ENCODE results near the gene CER1.

Gene CER1

DNA sequence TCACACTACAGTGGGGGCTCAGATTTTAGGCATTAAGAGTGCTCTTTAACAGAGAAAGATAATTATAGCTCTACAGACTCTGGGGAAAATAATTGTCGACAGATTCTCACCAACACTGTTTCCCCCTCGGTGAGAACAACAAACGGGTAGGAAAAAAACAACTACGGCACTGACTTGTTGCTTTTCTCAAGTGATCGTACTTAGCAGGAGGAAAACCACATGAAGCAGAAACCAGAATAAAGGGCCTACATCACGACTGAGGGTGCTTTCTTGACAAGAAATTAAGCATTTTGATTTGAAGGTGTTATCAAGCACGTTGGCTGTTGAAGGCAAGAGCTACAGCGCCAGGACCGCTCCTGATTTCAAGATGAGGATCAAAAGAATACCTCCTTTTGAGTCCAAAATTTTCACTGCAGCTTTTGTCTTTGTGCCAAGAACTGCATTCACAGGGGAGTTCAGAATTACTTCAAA lies 27.2 kb upstream of the CER1 start:
- no peaks in the 10 kb centered on the region for H3K4me1 ChIP-seq (ENCODE audit: control insufficient read depth, insufficient read depth, low read length, poor library complexity, severe bottlenecking)
- H3K9me3 ChIP-seq (ENCODE audit: control insufficient read depth, low read length) = no peaks in the 10 kb centered on the region
- H3K27ac ChIP-seq (ENCODE audit: low read depth, low read length, severe bottlenecking) = peak overlapping the region; percentile 31
- H3K4me3 ChIP-seq (ENCODE audit: extremely low read depth, insufficient read depth, low read length, poor library complexity, severe bottlenecking) = no peak overlapping the region
- WGBS, 2 experiments (ENCODE audit: insufficient coverage in 2 of 2) = 50 to 55% methylated on average over 7 to 8 of the region's 9 CpGs
- peaks cover 7% of the 10 kb centered on the region for H3K36me3 ChIP-seq (ENCODE audit: control insufficient read depth, insufficient read depth, low read length)

DNA sequence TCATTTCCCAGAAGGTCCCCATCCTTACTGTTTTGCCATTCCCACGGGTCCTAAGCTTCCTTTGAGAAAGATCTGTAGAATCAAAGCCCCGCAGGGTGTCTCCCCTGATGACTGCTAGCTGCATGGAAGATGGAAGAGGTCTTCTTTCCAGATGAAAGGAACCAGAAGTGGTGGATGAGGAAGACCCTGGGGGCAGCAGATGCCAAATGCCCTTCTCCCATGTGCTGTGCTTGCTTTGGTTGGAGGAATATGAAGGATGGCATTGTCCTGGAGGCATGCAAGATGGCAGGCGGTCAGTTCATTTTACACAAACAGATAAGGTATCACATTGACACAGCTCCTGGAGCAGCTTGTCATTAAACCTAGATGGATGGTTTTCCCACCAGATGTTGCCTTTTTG lies 25.8 kb upstream of the CER1 start:
- Histone ChIP-seq H3K4me1 (ENCODE audit: control insufficient read depth, insufficient read depth, low read length, poor library complexity, severe bottlenecking) (no peaks in the 10 kb centered on the region), H3K4me3 (ENCODE audit: extremely low read depth, insufficient read depth, low read length, poor library complexity, severe bottlenecking) (no peak overlapping the region), H3K9me3 (ENCODE audit: control insufficient read depth, low read length) (no peaks in the 10 kb centered on the region), H3K36me3 (ENCODE audit: control insufficient read depth, insufficient read depth, low read length) (peaks cover 7% of the 10 kb centered on the region), H3K27ac (ENCODE audit: low read depth, low read length, severe bottlenecking) (no peak overlapping the region)
- 57 to 100% methylated on average over 1 to 2 of the region's 3 CpGs for WGBS, 2 experiments (ENCODE audit: insufficient coverage in 2 of 2)

DNA sequence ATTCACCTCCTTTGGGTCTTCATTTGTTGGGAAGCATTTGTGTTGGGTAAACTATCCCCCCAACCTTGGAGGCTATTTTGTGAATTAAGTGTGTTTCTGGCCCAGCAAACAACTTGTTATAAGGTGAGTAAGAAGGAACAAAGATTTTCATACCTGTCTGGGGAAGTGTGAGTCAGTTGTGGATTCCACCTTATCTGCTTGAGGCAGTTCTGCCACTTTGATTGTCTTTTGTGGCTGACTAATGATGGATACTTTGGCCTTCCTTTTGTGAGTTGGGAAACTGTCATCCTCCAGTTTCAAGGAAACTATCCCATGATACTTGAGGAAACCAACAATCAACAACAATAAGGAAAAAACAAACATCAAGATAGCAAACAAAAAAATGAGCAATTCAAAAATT lies 24.6 kb upstream of the CER1 start:
- H3K9me3 ChIP-seq (ENCODE audit: control insufficient read depth, low read length) = no peaks in the 10 kb centered on the region
- H3K4me3 ChIP-seq (ENCODE audit: extremely low read depth, insufficient read depth, low read length, poor library complexity, severe bottlenecking) = no peak overlapping the region
- peak overlapping the region; percentile 63 for H3K27ac ChIP-seq (ENCODE audit: low read depth, low read length, severe bottlenecking)
- H3K4me1 ChIP-seq (ENCODE audit: control insufficient read depth, insufficient read depth, low read length, poor library complexity, severe bottlenecking) = no peaks in the 10 kb centered on the region
- H3K36me3 ChIP-seq (ENCODE audit: control insufficient read depth, insufficient read depth, low read length) = peaks cover 7% of the 10 kb centered on the region

DNA sequence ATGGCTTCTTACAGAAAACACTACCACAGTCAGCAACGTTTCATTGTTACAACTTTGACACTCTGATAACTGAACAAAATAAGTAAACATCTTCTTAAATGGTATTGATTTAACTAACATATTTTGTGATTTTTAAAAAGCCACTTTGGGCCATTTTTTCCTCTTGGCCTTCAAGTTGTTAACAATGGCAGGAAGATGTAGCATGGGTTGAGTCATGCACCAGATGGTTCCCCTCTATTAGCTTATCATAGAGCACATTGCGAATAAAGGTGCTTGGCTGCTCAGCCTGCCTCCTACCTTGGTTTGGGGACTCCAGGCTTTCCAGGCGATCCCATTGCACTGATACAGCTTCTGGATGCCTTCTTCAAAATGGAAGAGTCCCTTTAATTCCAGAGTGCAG lies 24.1 kb upstream of the CER1 start:
- H3K9me3 ChIP-seq (ENCODE audit: control insufficient read depth, low read length) = no peaks in the 10 kb centered on the region
- no peak overlapping the region for H3K4me3 ChIP-seq (ENCODE audit: extremely low read depth, insufficient read depth, low read length, poor library complexity, severe bottlenecking)
- no peaks in the 10 kb centered on the region for H3K4me1 ChIP-seq (ENCODE audit: control insufficient read depth, insufficient read depth, low read length, poor library complexity, severe bottlenecking)
- H3K27ac ChIP-seq (ENCODE audit: low read depth, low read length, severe bottlenecking) = peak overlapping the region; percentile 63
- 81% methylated on average over 2 of the region's 3 CpGs; no CpG with 5 or more reads in 1 of the 2 experiments for WGBS, 2 experiments (ENCODE audit: insufficient coverage in 2 of 2)
- H3K36me3 ChIP-seq (ENCODE audit: control insufficient read depth, insufficient read depth, low read length) = peaks cover 7% of the 10 kb centered on the region

DNA sequence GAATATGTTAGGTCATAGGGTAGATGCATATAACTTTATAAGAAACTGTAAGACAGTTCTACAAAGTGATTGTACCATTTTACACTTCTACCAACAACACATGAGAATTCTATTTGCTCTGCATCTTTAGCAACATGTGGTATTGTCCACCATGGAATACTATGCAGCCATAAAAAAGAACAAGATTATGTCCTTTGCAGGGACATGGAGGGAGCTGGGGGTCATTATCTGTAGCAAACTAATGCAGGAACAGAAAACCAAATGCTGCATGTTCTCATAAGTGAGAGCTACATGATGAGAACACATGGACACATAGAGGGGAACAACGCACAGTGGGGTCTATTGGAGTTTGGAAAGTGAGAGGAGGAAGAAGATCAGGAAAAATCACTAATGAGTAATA lies 22.2 kb upstream of the CER1 start:
- WGBS, 2 experiments (ENCODE audit: insufficient coverage in 2 of 2) = no CpG with 5 or more reads among the region's 1 CpG
- no peak overlapping the region for H3K4me3 ChIP-seq (ENCODE audit: extremely low read depth, insufficient read depth, low read length, poor library complexity, severe bottlenecking)
- H3K36me3 ChIP-seq (ENCODE audit: control insufficient read depth, insufficient read depth, low read length) = peaks cover 7% of the 10 kb centered on the region
- H3K4me1 ChIP-seq (ENCODE audit: control insufficient read depth, insufficient read depth, low read length, poor library complexity, severe bottlenecking) = no peaks in the 10 kb centered on the region
- H3K27ac ChIP-seq (ENCODE audit: low read depth, low read length, severe bottlenecking) = no peak overlapping the region
- H3K9me3 ChIP-seq (ENCODE audit: control insufficient read depth, low read length) = no peaks in the 10 kb centered on the region

DNA sequence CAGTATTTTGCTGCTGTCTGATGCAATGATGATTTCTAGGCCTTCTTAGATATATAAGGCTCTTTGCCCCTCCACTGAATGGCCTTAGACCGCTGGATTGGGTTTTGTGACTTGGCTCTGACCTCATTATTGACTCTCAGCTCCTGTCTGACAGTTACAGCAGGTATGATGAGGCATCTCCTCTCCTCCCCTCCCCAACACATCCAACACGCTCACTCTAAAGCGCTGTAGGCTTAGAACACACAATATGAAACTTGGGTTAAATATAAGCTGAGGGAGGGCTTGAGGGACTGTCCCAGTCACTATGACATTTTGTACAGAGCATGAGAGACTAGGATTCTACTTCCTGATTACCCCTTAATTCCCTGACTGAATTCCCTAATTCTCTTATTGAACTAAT lies 18.8 kb upstream of the CER1 start:
- H3K4me3 ChIP-seq (ENCODE audit: extremely low read depth, insufficient read depth, low read length, poor library complexity, severe bottlenecking) = no peak overlapping the region
- H3K27ac ChIP-seq (ENCODE audit: low read depth, low read length, severe bottlenecking) = no peak overlapping the region
- H3K9me3 ChIP-seq (ENCODE audit: control insufficient read depth, low read length) = no peaks in the 10 kb centered on the region
- 100% methylated on average over 1 of the region's 3 CpGs; no CpG with 5 or more reads in 1 of the 2 experiments for WGBS, 2 experiments (ENCODE audit: insufficient coverage in 2 of 2)
- H3K36me3 ChIP-seq (ENCODE audit: control insufficient read depth, insufficient read depth, low read length) = peaks cover under 1% of the 10 kb centered on the region
- no peaks in the 10 kb centered on the region for H3K4me1 ChIP-seq (ENCODE audit: control insufficient read depth, insufficient read depth, low read length, poor library complexity, severe bottlenecking)

DNA sequence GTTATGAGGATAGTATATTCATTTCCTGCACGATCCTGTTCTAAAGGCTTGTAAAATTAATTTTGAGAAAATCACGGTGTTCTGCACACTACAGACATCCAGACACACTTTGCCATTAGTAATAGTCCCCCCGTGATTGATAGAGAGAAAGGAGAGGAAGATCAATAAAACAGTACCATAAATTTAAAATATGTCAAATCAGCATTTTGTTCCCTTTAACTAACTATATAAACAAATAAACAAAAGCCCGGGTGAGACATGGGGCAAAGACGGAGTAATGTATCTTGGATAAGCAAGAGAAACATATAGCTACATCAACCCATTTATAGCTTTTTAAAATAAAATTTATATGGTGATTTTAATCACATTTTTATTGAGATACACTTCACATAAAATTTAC lies 10.6 kb upstream of the CER1 start:
- no peak overlapping the region for H3K27ac ChIP-seq (ENCODE audit: low read depth, low read length, severe bottlenecking)
- no peaks in the 10 kb centered on the region for H3K4me1 ChIP-seq (ENCODE audit: control insufficient read depth, insufficient read depth, low read length, poor library complexity, severe bottlenecking)
- WGBS, 2 experiments (ENCODE audit: insufficient coverage in 2 of 2) = no CpG with 5 or more reads among the region's 5 CpGs
- no peak overlapping the region for H3K4me3 ChIP-seq (ENCODE audit: extremely low read depth, insufficient read depth, low read length, poor library complexity, severe bottlenecking)
- no peaks in the 10 kb centered on the region for H3K36me3 ChIP-seq (ENCODE audit: control insufficient read depth, insufficient read depth, low read length)
- H3K9me3 ChIP-seq (ENCODE audit: control insufficient read depth, low read length) = no peaks in the 10 kb centered on the region

DNA sequence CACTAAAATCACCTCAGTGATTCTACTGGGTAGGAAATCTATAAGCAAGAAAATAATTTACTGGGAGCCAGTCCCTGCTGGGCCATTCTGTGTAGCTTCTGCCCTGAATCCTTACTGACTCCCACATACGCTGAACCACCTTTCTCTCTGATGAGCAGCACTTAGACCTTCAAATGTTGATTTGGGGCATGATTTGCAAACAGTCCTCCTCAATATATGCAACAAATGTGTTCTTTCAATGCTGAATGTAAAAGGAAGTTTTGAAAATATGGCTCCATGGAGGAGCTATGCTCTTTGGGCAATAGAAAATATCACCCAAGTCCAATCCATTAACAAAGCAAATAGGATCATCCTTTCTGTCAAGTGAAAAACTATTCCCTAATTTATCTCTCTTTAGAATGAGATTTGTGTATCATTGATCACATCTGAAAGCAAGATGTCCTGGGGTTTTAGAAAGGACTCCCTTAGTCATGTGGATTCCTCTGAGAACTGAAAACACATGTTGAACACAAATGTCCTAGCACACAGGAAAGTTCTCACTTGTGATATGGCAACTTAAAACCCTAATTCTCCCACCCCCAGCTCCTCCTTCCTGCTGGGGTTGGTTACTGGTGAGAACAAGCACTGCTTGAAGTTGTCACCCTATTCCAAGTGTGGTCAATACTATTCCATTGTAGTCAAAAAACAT lies 8.9 kb upstream of the CER1 start:
- H3K9me3 ChIP-seq (ENCODE audit: control insufficient read depth, low read length) = no peaks in the 10 kb centered on the region
- no peak overlapping the region for H3K4me3 ChIP-seq (ENCODE audit: extremely low read depth, insufficient read depth, low read length, poor library complexity, severe bottlenecking)
- H3K27ac ChIP-seq (ENCODE audit: low read depth, low read length, severe bottlenecking) = no peak overlapping the region
- WGBS, 2 experiments (ENCODE audit: insufficient coverage in 2 of 2) = 100% methylated on average over 1 of the region's 1 CpG; no CpG with 5 or more reads in 1 of the 2 experiments
- no peaks in the 10 kb centered on the region for H3K4me1 ChIP-seq (ENCODE audit: control insufficient read depth, insufficient read depth, low read length, poor library complexity, severe bottlenecking)
- H3K36me3 ChIP-seq (ENCODE audit: control insufficient read depth, insufficient read depth, low read length) = no peaks in the 10 kb centered on the region

DNA sequence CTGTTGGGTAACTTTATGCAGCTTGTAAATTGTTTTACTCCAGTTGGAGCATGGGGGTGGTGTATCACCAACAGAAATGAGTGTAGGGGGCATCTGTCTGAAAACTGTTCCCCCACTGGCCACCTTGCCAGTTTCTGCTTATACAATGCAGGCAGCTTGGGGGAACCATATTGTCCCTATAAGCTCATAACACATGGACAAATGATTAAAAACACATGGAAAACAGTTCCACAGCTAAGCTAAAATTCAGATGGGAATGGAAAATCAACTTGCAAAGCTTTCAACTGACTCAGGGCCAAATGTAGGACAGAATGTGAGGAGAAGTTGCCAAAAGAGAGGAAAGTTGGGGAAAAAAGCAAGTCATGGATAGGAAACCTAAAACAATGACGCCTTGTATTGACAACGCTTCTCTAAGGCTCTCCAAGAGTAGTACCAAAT lies 7.9 kb upstream of the CER1 start:
- no peaks in the 10 kb centered on the region for H3K36me3 ChIP-seq (ENCODE audit: control insufficient read depth, insufficient read depth, low read length)
- WGBS, 2 experiments (ENCODE audit: insufficient coverage in 2 of 2) = 89% methylated on average over 2 of the region's 2 CpGs; no CpG with 5 or more reads in 1 of the 2 experiments
- no peaks in the 10 kb centered on the region for H3K9me3 ChIP-seq (ENCODE audit: control insufficient read depth, low read length)
- H3K4me1 ChIP-seq (ENCODE audit: control insufficient read depth, insufficient read depth, low read length, poor library complexity, severe bottlenecking) = no peaks in the 10 kb centered on the region
- H3K27ac ChIP-seq (ENCODE audit: low read depth, low read length, severe bottlenecking) = no peak overlapping the region
- no peak overlapping the region for H3K4me3 ChIP-seq (ENCODE audit: extremely low read depth, insufficient read depth, low read length, poor library complexity, severe bottlenecking)

DNA sequence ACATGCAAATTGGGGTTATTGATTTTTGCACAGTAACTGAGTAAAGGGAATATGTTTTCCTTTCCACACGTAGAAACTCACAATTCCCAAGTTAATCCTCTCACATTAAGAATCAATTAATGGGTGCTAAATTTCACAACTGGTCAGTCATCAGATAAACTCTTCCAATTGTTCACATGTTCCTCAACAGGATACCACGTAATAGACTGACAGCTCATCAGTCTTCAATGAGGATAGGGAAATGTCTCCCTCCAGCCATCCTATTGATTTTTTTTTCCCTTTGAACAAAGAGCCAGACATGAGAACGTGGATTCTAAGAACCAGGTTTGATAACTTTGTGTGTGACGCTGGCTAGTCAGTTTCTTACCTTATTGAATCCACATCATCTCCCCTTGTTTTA lies 768 bp upstream of the CER1 start:
- no peak overlapping the region for H3K4me3 ChIP-seq (ENCODE audit: extremely low read depth, insufficient read depth, low read length, poor library complexity, severe bottlenecking)

DNA sequence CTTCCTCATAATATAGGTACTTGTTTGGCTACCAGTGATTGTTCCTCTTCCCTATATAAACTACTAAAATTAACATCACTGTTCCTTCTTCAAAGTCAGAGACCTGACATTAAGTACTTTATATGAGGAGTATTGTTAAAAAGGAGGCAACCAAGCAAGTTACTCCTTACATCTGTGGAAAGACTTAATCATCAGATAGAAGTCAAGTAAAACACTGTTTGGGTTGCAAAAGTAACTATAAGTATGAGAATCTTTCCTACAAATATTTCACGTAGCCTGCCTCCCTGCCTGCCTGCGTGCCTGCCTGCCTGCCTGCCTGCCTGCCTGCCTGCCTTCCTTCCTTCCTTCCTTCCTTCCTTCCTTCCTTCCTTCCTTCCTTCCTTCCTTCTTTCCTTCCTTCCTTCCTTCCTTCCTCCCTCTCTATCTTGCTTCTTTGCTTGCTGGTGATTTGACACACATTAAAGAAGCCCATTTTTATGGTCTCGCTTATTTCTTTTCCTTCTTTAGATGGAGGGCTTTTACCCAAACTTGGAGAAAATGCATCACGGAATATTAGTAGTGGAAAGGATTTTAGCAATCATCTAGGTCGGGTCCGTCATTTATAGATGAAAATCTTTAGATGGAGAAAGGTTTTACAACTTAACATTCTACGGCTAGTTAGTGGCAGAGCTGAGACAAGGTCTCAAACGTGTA lies 3.2 kb downstream of the CER1 start:
- H3K9me3 ChIP-seq (ENCODE audit: control insufficient read depth, low read length) = no peaks in the 10 kb centered on the region
- H3K27ac ChIP-seq (ENCODE audit: low read depth, low read length, severe bottlenecking) = no peak overlapping the region
- no peak overlapping the region for H3K4me3 ChIP-seq (ENCODE audit: extremely low read depth, insufficient read depth, low read length, poor library complexity, severe bottlenecking)
- WGBS, 2 experiments (ENCODE audit: insufficient coverage in 2 of 2) = 79 to 100% methylated on average over 3 to 5 of the region's 8 CpGs
- H3K36me3 ChIP-seq (ENCODE audit: control insufficient read depth, insufficient read depth, low read length) = no peaks in the 10 kb centered on the region
- peaks cover 5% of the 10 kb centered on the region for H3K4me1 ChIP-seq (ENCODE audit: control insufficient read depth, insufficient read depth, low read length, poor library complexity, severe bottlenecking)

More for the DNA sequence above, 768 bp upstream of the CER1 start:
- Histone ChIP-seq H3K27ac (ENCODE audit: low read depth, low read length, severe bottlenecking) (no peak overlapping the region), H3K4me1 (ENCODE audit: control insufficient read depth, insufficient read depth, low read length, poor library complexity, severe bottlenecking) (peaks cover 5% of the 10 kb centered on the region), H3K9me3 (ENCODE audit: control insufficient read depth, low read length) (no peaks in the 10 kb centered on the region), H3K36me3 (ENCODE audit: control insufficient read depth, insufficient read depth, low read length) (no peaks in the 10 kb centered on the region)
- 0% methylated on average over 1 of the region's 4 CpGs; no CpG with 5 or more reads in 1 of the 2 experiments for WGBS, 2 experiments (ENCODE audit: insufficient coverage in 2 of 2)

All from mesodermal cell (in vitro differentiated cells).